GM12892 (cell line): ENCODE data around the gene FRY.

Experiments used
- POLR2A ChIP-seq: IDR thresholded peaks from 2 replicates; pipeline ENCODE4 v1.6.1; 2011; ENCODE audit warnings: low read depth, low read length, control low read depth
- POLR2AphosphoS5 ChIP-seq: IDR thresholded peaks from 2 replicates; pipeline ENCODE4 v1.6.1; 2011; ENCODE audit warnings: low read depth, low read length, control low read depth
- TAF1 ChIP-seq: IDR thresholded peaks from 2 replicates; pipeline ENCODE4 v1.6.1; 2011; ENCODE audit warnings: low read depth, mild to moderate bottlenecking, control low read depth, low read length, borderline replicate concordance

- TF ChIP-seq POLR2A (no peak), POLR2AphosphoS5 (no peak), TAF1 (no peak)
These were observed 29.8 kb upstream of the FRY start for GRCh38 chr13:32001769-32002168.
